ENCODE data around the gene SPATA33.
"Not testable (repeated sequence)": the region's sequence is repeated elsewhere in the genome, so short reads cannot be mapped to it uniquely, and the experiment has no call there.

Gene SPATA33

DNA sequence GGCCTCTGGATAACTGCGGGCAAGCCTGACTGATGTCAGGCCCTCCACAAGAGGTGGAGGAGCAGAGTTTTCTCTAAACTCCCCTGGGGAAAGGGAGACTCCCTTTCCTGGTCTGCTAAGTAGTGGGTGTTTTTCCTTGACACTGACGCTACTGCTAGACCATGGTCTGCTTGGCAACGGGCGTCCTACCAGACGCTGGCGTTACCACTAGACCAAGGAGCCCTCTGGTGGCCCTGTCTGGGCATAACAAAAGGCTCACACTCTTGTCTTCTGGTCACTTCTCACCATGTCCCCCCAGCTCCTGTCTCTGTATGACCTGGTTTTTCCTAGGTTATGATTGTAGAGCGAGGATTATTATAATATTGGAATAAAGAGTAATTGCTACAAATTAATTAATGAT, 9.4 kb downstream of the SPATA33 start:
- DNase-seq = peak; percentile 63

DNA sequence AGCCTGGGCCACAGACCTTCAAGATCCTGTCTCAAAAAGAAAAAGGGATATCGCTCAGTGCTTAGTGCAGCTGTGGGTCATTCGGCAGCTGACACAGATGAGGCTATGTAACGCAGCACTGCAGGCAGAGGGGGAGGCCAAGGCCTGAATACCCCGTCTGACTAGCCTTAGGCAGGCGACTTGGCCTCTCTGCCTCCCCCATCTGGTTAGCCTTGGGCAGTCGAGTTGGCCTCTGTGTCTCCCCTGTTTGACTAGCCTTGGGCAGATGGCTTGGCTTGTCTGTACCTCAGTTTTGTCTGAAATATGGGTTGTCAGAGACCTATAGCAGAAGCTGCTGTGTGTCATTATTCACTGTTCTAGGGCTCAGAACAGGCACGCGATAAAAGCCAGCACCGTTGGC, 10.0 kb downstream of the SPATA33 start:
- no peak for DNase-seq

DNA sequence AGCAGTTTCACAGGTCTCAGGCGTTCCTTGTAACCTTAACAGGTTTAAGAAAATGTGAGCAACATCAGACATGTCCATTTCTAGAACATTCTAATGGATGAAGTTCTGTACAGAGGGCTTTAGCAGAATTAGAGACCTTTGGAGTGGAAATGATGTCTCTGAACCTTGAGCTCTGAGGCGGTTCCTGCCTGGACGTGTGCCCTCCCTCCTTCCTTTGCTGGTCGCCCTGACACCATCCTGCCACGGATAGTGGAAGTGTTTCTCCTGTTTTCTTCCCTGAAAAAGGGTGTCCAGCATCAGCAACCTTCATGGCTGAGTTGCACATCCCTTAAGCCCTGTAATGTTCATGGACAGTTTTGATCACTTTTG, 11.1 kb downstream of the SPATA33 start:
- no peak for DNase-seq

DNA sequence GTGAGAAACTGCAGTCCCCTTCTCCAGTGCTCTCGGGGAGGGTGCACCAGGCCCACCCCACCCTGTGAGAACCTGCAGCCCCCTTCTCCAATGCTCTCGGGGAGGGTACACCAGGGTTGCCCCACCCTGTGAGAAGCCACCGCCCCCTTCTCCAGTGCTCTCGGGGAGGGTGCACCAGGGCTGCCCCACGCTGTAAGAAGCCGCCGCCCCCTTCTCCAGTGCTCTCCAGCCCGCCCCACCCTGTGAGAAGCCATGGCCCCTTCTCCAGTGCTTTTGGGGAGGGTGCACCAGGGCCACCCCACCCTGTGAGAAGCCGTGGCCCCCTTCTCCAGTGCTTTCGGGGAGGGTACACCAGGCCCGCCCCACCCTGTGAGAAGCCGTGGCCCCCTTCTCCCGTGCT, 12.1 kb downstream of the SPATA33 start:
- no peak for DNase-seq

DNA sequence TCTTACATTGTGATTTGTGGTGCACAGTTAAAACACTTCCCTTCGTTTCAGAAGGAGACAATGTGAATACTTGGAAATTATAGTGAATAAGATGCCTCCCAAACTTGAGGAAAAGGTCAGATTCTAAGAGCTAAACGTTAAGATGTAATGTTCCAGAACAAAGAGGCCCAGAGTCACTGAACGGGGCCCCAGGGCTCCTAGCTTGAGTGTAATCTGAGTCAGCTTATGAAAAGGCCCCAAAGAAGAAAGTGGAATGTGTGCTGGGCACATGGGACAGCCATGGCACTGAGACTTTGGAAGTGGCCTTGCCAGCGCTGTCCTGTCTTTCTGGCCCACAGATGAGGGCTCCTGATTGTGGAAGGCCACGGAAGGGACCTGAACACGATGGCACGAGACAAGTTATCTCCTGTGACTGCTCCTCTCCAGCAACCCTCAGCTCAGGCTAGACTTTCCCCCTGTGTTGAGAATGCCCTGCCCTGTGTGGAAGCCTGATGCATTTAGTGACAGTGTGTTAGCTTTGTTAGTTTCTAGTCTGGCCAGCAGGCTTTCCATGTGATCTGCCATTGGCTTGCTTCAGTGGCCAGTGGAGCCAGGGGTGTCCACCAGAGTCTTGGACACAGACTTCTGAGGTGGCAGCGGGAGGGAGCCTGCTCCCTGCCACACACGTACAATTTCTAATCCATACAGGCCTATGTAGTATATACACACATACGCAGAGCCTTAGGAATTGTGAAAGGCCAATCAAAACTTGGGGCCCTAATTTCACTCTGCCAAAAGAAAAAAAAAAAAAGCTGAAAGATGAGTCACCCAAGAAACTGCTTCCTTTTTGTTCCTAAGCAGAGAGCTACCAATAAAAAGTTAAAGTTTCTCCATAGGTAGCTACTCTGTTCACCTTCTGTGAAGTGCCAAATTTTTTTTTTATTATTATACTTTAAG, 13.1 kb downstream of the SPATA33 start:
- no peak for DNase-seq

DNA sequence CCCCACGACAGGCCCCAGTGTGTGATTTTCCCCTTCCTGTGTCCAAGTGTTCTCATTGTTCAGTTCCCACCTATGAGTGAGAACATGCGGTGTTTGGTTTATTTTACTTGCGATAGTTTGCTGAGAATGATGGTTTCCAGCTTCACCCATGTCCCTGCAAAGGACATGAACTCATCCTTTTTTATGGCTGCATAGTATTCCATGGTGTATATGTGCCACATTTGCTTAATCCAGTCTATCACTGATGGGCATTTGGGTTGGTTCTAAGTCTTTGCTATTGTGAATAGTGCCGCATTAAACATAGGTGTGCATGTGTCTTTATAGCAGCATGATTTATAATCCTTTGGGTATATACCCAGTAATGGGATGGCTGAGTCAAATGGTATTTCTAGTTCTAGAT, 13.9 kb downstream of the SPATA33 start:
- not testable (repeated sequence) for DNase-seq

DNA sequence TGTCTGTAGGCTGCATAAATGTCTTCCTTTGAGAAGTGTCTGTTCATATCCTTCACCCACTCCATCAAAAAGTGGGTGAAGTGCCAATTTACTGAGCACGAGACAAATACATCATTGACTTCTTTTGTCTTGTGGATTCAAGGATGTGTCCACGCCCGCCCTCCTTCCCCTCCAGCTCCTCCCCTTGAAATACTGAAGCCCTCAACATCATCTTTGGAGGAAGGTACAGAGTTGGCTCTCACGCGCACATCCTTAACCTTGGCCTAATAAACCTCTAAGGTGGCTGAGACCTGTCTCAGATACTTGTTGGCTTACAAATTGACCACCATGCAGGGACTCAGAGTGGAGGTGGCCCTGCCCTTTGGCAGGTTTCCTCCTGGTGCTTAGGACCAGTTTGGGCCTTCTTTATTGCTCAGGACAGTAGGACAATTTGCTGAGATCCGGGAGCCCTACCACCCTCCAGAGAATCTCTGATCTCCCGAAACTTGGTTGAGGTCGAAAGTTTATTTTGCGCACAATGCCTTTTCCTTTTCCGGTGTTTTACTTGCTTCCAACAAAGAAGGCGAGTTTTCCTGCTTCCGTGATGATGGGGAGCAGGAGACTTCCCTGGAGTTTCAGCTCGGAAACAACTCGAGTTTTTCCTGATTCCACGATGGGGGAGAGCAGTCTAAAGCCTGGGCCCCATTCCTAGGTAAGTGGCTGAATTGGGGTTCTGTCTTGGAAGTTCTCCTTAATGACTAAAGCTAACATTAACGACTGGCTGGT, 14.7 kb downstream of the SPATA33 start:
- DNase-seq = no peak

DNA sequence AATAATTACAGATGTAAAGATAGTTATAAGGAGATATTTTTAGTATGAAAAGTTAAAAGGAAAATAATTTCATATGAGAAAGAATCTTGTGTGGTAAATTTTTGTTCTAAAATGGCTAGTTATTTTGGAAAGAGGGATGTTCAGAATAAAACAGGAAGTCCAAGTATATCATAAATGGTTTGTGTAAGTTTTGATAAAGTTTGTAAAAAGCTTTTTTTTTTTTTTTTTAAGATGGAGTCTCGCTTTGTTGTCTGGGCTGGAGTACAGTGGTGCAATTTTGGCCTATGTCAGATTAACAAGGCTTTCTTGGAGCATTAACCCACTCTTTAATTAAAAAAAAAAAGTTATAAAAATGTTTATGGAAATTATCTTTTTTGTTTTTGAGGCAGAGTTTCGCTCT, 20.6 kb downstream of the SPATA33 start:
- no peak for DNase-seq

DNA sequence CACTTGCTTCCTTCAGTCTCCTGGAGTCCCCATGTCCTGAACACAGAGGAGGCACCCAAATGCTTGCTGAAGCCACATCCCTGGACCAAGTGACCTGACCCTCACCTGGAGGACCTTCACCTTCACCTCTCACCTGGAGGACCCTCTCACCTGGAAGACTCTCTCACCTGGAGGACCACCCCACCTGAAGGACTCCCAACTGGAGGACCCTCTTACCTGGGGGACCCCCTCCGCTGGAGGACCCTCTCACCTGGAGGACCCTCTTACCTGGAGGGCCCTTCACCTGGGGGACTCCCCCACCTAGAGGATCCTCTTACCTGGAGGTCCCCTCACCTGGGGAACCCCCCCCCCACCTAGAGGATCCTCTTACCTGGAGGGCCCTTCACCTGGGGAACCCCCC, 28.3 kb downstream of the SPATA33 start:
- DNase-seq = no peak

DNA sequence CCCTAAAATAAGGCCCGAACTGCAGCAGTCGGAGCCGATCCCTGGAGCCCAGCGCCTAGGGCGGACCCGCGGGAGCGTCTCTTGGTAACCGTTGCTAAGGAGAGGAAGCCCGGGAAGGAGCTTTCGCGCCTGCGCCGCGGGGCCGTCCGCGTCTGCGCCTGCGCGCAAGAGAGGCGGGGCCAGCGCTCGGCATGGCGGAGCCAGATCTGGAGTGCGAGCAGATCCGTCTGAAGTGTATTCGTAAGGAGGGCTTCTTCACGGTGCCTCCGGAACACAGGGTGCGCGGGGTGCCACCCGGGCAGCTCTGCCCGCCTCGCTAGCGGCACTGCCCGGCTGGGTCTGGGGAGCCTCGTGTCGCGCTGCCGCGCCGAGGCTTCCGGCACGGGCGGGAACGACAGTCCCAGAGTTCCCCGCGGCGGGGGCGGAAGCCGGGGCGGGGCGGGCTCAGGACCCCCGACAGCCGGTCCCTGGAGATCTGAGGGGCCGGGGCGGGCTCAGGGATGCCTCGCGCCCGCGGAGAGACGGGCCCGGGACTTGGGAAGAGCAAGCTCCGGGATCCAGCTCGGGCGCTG, 29.0 kb downstream of the SPATA33 start, which contains the start of gene CDK10:
TSS of gene CDK10 (plus strand) at position 170 of the 572 bp plus-strand sequence. CDS start at position 192, 22 bp downstream.
- DNase-seq = peak; percentile 96

DNA sequence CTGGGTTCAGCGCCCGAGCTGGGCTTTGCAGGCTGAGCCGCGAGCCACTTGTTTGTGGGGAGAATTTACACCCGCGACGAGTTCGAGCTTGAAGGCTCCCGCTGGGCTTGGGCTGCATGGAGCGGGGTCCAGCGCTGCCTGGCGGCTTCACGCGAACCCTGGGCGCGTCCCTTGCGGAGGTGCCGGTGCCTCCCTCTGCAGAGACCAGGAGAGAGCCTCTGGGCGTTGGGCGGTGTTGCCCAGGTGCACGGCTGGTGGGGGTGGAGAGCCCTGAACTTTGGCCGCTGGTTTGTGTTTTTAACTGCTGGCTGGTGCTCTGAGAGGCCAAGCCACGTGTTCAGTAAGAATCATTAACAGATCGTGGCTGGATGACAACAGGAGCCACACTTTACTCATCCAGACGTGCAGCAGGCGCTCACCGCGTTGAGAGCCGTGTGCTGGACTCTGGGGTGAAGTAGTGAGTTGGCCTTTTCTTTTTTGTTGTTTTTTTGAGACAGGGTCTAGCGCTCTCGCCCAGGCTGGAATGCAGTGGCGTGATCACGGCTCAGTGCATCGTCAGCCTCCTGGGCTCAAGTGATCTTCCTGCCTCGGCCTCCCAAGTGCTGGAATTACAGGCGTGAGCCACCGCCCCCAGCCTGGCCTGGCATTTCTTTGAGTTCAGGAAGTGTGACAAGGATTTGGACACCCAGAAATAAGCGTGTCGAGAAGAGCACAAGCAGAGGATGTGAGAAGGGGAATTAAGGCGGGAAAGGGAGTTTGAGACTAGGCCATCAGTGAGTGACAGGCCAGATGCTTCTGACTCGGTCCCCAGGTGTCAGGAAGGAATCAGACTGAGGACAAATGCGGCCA, 29.7 kb downstream of the SPATA33 start:
- peak; percentile 49 for DNase-seq

DNA sequence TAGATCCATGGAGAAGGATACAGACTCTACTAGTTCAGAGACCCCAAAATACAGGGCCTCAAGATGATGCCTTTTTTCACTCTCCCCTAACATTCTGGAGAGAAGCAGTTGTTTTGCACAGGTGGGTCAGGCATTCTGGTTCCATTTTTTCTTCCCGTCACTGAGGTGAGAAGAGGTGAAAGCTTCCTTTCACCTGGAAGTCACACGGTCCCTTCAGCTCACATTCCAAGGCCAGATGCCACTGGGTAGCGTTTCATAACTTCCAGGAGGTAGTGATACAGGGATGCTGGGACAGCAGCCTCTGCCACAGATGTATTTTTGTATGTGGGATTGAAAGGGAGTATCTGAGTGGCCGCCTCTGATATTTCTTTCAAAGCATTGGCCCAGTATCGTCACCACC, 30.8 kb downstream of the SPATA33 start:
- DNase-seq = no peak

DNA sequence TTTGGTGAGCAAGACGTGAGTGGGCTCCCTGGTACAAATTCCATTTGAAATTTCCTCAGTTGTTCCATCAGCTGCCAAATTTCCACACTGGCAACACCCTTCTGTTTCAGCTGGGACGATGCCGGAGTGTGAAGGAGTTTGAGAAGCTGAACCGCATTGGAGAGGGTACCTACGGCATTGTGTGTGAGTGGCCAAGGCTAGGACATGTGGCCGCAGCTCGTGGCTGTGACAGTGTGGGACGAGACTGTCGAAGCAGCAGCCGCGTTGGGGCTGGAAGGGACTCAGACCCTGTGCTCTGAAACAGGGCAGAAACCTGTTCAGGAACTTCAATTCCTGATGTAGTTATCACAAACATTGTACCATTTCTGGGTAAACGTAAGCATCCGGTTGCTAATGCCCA, 31.5 kb downstream of the SPATA33 start:
- DNase-seq = no peak

DNA sequence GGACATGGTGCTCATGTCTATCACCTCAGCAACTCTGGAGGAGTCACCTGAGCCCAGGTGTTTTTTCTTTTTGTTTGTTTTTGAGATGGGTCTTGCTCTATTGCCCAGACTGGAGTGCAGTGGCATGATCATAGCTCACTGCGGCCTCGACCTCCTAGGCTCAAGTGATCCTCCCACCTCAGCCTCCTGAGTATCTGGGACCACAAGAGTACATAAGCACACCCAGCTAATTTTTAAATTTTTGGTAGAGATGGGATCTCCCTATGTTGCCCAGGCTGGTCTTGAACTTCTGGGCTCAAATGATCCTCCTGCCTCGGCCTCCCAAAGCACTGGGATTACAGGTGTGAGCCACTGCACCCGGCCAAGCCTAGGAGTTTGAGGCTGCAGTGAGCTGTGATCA, 32.0 kb downstream of the SPATA33 start:
- DNase-seq = not testable (repeated sequence)

DNA sequence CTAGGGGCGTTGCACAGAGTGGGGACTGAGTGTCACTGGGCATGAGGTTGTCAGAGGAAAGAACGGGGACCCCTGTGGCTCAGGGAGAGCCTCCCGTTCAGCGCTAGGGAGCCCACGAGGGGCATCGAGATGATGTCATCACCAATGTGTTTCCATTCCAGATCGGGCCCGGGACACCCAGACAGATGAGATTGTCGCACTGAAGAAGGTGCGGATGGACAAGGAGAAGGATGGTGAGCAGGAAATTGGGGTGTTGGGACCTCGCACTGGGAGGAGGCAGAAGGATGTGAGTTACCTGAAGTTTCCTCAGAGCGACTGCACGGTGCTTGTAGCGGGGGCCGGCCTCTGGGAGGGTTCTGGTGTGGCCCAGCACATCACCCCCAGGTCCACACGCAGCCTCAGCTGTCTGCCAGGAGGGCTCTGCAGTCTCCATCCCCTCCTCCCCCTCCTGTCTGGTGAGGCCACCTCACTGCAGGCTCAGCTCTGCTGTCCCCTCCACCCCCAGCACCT, 32.8 kb downstream of the SPATA33 start:
- no peak for DNase-seq

DNA sequence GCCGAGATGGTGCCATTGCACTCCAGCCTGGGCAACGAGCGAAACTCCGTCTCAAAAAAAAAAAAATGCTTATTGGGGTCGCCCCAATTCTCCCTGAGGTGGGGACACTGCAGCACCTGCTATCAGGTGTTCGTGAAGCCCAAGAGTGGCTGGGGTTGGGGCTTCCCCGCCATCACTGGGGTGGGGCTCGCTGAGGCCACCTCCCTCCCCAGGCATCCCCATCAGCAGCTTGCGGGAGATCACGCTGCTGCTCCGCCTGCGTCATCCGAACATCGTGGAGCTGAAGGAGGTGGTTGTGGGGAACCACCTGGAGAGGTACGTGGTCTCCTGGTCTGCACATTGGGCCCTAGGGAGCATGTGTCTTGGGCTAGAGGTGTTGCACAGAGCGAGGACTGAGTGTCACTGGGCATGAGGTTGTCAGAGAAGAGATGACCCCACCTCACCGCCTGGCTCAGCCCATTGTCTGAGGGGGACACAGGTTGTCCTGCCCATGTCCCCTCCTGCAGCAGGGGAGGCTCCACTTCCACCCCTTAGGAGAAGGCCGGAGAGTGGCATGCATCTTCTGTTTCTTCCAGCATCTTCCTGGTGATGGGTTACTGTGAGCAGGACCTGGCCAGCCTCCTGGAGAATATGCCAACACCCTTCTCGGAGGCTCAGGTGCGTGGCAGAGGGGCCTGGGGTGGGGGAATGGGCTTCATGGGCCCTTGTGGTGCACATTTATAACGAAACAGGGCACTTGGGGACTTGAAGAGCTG, 33.8 kb downstream of the SPATA33 start:
- no peak for DNase-seq

DNA sequence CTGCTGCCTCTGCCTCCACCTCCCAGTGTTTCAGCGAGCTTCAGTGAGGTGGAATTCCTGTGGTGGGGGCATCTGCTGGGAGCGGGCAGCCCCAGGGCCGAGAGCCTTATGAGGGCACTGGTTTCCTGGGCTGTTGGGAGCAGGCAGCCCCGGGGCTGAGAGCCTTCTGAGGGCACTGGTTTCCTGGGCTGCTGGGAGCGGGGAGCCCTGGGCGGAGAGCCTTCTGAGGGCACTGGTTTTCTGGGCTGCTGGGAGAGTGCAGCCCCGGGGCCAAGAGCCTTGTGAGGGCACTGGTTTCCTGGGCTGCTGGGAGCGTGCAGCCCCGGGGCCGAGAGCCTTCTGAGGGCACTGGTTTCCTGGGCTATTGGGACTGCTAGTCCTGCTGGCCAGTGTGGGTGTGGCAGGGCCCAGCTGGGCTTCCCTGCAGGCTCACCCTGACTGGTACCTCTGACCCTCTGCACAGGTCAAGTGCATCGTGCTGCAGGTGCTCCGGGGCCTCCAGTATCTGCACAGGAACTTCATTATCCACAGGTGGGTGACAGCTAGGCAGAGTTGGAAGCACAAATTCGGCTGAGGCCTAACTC, 34.4 kb downstream of the SPATA33 start:
- DNase-seq = no peak

DNA sequence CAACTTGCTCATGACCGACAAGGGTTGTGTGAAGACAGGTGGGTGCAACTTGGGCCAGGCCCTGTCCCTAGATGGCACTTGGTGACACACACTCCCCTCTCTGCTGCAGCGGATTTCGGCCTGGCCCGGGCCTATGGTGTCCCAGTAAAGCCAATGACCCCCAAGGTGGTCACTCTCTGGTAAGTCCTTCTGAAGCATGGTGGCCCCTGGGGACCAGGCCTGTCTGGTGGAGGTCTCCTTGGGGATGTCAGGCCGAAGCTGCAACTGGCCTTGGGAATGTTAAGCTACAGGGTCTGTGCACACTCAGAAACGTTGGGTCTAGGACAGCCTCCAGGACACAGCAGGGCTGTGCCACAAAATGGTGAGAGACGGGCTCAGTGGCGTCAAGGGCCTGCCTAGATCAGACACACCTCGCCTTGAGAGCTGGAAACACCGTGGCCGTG, 35.7 kb downstream of the SPATA33 start:
- no peak for DNase-seq

DNA sequence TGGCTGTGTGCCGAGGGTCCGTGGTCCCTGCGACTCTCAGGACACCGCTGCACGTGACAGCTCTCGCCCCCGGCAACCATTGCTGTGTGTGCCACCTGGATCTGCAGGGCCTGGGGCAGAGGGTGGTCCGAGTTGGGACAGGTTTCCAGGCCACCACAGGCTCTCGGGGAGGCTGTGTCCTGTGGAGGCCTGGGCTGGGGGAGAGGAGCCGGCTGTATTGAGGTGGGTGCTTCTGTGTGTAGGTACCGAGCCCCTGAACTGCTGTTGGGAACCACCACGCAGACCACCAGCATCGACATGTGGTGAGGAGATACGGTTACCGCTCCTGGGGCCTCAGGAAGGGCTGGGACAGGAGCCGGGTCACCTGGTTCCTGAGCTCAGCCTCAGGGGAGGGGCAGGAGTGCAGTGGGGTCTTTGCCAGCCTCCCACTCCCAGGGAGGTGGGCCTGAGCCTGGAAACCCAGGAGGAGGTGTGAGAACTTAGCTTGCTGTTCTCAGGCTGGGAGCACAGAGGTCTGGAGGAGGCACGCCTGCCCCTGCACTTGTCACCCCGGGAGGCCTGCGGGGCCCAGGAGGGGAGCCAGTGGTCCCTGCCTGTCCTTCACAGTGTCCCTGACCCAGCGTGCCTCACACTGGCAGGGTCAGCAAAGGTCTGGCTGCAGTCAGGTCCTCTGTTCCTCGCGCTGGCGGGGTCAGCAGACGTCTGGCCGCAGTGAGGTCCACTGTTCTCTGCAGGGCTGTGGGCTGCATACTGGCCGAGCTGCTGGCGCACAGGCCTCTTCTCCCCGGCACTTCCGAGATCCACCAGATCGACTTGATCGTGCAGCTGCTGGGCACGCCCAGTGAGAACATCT, 36.5 kb downstream of the SPATA33 start:
- DNase-seq = peak; percentile 60

DNA sequence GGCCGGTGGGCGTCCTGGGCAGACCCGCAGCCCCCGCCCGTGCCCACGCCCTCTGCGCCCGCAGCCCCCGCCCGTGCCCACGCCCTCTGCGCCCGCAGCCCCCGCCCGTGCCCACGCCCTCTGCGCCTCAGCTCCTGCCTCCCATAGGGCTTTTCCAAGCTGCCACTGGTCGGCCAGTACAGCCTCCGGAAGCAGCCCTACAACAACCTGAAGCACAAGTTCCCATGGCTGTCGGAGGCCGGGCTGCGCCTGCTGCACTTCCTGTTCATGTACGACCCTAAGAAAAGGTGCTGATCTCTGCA, 37.1 kb downstream of the SPATA33 start:
- not testable (repeated sequence) for DNase-seq
